Muscle of back (tissue), 13 donors: ENCODE data around the gene ASNSD1. TPM values are rescaled to one million over a fixed set of nuclear protein-coding genes. Genes with fewer than 3 reads are reported as not detected.

Experiments
- DNase-seq, 3 donors: peaks; one replicate each; pipeline versions ENCODE4 v3.0.0 to v3.0.0-alpha.2; 2013
- long read RNA-seq, 9 donors: transcript quantifications; one replicate each; lab custom pipeline, GENCODE V29; 2026
- polyA plus RNA-seq, 10 donors: library from polyadenylated mRNA; unstranded; fragments of 120-200 nt; gene quantifications; one replicate each; pipeline ENCODE4 v1.2.1, GENCODE V29; 2013; ENCODE audit not compliant: insufficient read length in 10 of 10

Gene ASNSD1
- polyA plus RNA-seq: 10 to 100 TPM; 36.8 to 50.5 (median 44.3) TPM
- long read RNA-seq, donor 1, transcript ASNSD1-209 (4 exons, 581 nt): minor isoform, 7 of 22 reads
- long read RNA-seq, donor 1, transcript ASNSD1-201 (6 exons, 2,450 nt): major isoform, 10 of 22 reads
- long read RNA-seq, donor 1, partial matches to known transcripts: 5 of 22 reads
- long read RNA-seq, donor 1, other reads (novel, unspliced or antisense): 0 of 22 reads
- long read RNA-seq, donor 2, transcript ASNSD1-201 (6 exons, 2,450 nt): major isoform, 7 of 12 reads
- long read RNA-seq, donor 2, transcript ASNSD1-209 (4 exons, 581 nt): minor isoform, 5 of 12 reads
- long read RNA-seq, donor 2, partial matches to known transcripts: 0 of 12 reads
- long read RNA-seq, donor 2, other reads (novel, unspliced or antisense): 0 of 12 reads
- long read RNA-seq, donor 3: 0 reads
- long read RNA-seq, donor 4, transcript ASNSD1-209 (4 exons, 581 nt): major isoform, 5 of 17 reads
- long read RNA-seq, donor 4, partial matches to known transcripts: 8 of 17 reads
- long read RNA-seq, donor 4, other reads (novel, unspliced or antisense): 0 of 17 reads
- long read RNA-seq, donor 5, transcript ASNSD1-209 (4 exons, 581 nt): minor isoform, 5 of 21 reads
- long read RNA-seq, donor 5, transcript ASNSD1-201 (6 exons, 2,450 nt): major isoform, 9 of 21 reads
- long read RNA-seq, donor 5, partial matches to known transcripts: 5 of 21 reads
- long read RNA-seq, donor 5, other reads (novel, unspliced or antisense): 0 of 21 reads
- long read RNA-seq, donor 6, transcript ASNSD1-209 (4 exons, 581 nt): major isoform, 10 of 22 reads
- long read RNA-seq, donor 6, transcript ASNSD1-201 (6 exons, 2,450 nt): minor isoform, 6 of 22 reads
- long read RNA-seq, donor 6, partial matches to known transcripts: 5 of 22 reads
- long read RNA-seq, donor 6, other reads (novel, unspliced or antisense): 0 of 22 reads
- long read RNA-seq, donor 7, transcript ASNSD1-201 (6 exons, 2,450 nt): major isoform, 7 of 15 reads
- long read RNA-seq, donor 7, partial matches to known transcripts: 8 of 15 reads
- long read RNA-seq, donor 7, other reads (novel, unspliced or antisense): 0 of 15 reads
- long read RNA-seq, donor 8, transcript ASNSD1-209 (4 exons, 581 nt): major isoform, 6 of 12 reads
- long read RNA-seq, donor 8, transcript ASNSD1-201 (6 exons, 2,450 nt): minor isoform, 5 of 12 reads
- long read RNA-seq, donor 8, partial matches to known transcripts: 0 of 12 reads
- long read RNA-seq, donor 8, other reads (novel, unspliced or antisense): 0 of 12 reads
- long read RNA-seq, donor 9: 0 reads

DNA sequence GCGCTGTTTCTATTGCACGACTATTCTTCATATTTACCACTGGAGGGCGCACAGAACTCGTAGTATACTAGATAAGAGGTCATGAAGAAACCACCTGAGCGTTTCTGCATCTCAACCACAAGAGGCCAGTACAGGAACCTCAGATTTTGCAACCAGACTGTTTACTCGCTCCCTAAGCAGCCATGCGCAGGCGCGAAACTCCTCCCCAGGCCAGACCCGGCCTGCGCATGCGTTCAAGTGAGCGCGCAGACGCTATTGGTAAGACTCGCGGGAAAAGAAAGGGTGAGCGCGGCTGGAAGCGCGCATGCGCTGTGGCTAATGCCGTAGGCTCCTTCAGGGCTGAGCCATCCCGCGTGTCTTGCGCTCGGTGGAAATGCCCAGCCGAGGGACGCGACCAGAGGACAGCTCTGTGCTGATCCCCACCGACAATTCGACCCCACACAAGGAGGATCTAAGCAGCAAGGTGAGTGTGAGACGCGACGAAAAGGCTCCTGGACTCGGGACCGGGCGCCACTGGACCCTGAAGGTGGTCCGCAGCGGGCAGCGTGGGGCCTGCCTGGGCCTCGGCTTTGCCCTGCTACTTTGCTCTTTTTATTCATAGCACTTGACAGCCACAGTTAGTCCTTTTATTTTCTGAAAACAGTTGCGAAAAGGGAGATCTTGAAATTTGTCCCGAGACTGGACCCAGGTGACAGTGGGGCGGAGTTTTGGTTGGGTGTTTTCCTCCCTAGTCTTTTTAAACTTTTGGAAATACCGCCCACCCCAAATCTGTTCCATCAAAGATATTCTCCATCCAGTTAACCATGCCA is at the start of gene ASNSD1:
Gene ASNSD1 (plus strand): TSS at position 312 of the 809 bp plus-strand sequence. CDS start 4,674 bp downstream, outside the sequence.
- DNase-seq: peak; percentile 100

DNA sequence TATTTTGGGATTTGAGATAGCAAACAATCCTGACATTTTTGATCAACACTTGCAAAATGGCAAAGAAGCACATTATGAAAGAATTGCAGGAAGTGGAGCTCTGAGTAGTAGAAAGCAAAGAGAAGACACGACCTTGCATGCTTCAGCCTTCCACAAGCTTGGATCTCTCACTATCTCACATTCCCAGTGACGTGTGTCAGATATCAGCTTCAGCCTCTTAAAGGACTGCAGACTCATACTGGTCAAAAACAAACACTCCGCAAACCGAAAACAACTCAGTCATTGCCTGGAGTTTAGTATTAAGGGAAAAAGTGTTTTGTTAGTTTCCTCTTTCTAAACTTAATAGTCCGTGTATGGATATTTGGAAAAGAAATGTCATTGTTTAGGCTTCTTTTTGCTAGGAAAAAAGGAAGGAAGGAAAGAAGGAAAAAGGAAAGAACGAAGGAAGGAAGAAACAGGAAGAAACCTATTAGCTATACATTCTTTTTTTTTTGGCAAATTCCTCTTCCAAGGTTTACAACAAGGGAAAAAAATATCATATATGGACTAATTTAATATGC is 48.1 kb upstream of the ASNSD1 start:
- DNase-seq: peak in 2 of 3 donors; percentile 43 to 50

DNA sequence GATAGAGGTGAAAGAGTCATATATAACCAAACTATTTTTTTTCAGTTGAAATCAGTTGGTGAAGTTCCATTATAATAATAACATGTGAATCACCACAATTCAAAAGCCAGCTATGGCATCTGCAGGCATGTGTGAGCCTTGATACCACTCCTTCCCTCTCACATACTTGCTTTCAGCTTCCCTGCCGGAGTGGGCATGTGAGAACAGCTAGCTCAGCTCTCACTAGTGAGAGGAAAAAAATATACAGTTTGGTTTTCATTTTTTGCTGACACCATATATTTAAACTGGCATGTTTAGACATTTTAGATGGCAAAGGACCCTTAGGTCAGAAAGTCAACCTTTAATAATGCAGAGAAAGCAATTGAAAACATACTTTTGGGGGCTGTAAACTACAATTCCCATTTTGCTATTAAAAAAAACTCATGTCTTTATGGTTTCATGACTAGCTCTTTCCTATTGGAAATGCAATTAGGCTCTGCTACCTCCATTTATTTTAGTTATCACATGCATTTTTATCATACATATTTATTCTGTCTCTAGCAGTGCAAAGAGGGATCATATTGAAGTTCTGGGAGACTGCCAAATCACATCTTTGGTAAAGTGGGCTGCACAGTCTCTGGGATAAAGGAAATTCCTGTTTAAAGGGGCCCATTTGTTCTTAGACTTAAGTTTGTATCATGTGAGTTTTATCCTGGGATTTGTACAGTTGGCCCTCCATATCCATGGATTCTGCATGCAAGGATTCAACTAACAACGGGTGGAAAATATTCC is 47.4 kb upstream of the ASNSD1 start:
- peak in 1 of 3 donors; percentile 39 for DNase-seq

- no peak for DNase-seq
Measured at GRCh38 chr2:189614585-189614984, 46.7 kb upstream of the ASNSD1 start.

DNA sequence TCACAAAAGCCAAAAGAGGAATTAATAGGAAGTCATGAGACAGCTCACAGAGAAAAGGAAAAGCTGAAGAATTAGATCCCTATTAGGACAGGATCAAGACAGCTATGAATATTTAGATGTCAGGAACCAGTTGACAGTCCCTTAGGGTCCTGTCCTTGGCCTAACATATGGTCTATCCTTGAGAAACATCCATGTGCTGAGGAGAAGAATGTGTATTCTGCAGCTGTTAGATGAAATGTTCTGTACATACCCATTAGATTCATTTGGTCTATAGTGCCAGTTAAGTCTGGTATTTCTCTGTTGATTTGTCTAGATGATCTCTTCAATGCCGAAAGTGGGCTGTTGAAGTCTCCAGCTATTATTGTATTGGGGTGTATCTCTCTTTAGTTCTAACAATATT is 43.1 kb upstream of the ASNSD1 start:
- no peak for DNase-seq

- peak in 1 of 3 donors; percentile 54 for DNase-seq
Measured at GRCh38 chr2:189621781-189622180, 39.5 kb upstream of the ASNSD1 start.

DNA sequence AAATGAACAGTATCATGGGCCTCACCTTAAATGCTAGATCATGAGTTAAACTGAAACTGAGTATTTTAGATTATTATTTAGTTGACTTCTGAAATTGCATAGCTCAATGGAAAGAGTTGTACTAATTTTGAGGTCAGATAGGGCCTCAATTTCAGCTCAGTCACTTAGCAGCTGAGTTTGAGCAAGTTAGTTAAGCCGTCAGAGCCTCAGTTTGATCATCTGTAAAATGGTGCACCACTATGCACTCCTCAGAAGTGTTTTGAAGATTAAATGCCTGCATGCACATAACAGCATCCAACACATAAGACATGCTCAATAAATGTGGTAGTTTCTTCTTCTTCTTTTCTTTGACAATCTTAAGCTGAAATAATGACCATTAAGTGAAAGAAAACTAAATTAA is 38.2 kb upstream of the ASNSD1 start:
- DNase-seq: no peak

- DNase-seq: no peak
Measured at GRCh38 chr2:189624648-189625355, 36.5 kb upstream of the ASNSD1 start.

GRCh38 chr2:189625636-189626035 is 35.6 kb upstream of the ASNSD1 start:
- no peak for DNase-seq

DNA sequence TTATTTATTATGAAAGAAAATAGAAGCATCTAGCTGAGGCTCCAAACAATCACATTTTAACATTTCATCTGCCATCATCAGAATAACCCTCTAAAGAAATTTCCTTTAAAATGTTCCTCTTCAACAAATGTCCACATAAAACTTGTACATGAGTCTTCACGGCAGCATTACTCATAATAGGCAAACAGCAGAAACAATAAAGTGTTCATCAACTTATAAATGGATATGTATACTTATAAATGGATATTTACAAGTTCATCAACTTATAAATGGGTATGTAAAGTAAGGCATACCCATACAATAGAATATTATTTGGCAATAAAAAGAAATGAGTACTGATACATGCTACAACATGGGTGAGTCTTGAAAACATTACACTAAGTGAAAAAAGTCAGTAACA is 33.5 kb upstream of the ASNSD1 start:
- no peak for DNase-seq

GRCh38 chr2:189628817-189629530 is 32.3 kb upstream of the ASNSD1 start:
- DNase-seq: no peak

- peak in 1 of 3 donors; percentile 55 for DNase-seq
Measured at GRCh38 chr2:189629531-189630453, 31.5 kb upstream of the ASNSD1 start.

GRCh38 chr2:189631849-189632248 is 29.4 kb upstream of the ASNSD1 start:
- no peak for DNase-seq

DNA sequence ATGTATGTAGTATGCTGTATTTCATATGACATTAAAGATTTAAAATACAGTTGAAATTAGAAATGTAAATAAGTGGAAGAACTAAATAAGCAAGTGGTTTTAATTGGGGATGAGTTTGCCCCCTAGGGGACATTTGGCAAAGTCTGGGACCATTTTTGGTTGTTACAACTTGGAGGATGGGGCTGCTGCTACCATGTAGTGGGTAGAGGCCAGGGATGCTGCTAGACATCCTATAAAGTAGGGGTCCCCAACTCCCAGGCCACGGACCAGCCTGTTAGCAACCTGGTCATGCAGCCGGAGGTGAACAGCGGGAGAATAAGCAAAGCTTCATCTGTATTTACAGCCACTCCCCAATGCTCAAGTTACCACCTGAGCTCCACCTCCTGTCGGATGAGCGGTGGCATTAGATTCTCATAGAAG is 27.9 kb upstream of the ASNSD1 start:
- no peak for DNase-seq

DNA sequence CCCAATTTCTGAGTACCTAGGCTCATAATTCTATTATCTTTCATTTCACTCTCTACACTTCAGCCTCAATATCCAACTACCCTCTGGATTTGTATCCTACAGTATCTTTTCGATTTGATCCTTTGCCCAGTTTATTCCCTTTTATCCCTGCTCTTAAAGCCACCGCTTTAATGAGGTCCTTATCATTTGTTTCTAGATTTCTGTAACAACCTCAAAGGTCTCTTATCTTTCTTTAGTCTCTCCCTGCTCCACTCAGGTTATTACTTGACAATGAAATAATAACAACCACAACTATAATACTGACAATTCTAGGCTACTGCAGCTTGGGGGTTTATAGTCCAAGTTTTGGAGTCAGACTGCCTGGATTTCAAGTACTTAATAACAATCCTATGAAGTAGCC is 25.9 kb upstream of the ASNSD1 start:
- DNase-seq: no peak

DNA sequence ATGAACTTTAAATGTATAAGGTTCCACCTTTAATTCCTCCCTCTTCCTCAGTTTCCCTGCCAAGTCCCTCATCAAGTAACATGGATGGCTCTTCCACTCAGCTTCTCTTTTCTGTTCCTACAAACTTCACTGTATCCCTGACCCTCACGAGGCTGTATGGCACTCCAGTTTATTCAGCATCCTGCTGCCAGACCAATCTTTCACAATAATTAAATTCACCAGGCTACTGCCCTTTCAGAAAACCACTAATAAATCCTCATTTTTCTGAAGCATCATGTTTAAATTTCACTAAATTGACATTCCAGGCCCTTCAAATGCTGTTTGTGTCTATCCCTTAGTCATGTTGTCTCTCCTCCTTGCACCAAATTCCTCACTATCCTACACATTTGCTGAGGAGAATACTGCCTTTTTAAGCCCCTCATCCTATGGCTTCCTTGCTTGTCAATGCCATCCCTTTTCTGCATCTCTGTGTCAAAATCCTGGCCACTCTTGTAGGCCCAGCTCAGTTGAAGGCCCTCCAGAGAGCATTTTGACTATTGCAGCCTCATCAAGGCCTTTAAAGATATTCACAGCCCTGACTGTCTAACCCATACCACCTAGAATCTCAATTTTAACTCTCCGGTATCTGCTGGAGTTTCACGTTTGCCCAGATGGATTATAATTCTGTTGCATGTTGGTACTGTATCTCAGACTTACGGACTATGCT is 22.8 kb upstream of the ASNSD1 start:
- DNase-seq: no peak
